Neuronal stem cell (in vitro differentiated cells): Measurements from ENCODE around the gene TRPM3.

Experiments
- DNase-seq: peaks from one replicate; pipeline ENCODE4 v3.0.0-alpha.2; 2013; ENCODE audit warnings: low spot score
- H2AFZ ChIP-seq: one replicate; pipeline ENCODE4 v1.6.1; 2013; ENCODE audit warnings: mild to moderate bottlenecking, low read length, inconsistent platforms
- H2AK5ac ChIP-seq: 2 replicates; pipeline ENCODE4 v1.6.1; 2013; ENCODE audit warnings: low read depth, mild to moderate bottlenecking, inconsistent platforms, low read length, moderate library complexity, mixed read lengths
- H2BK120ac ChIP-seq: 2 replicates; pipeline ENCODE4 v1.6.1; 2013; ENCODE audit warnings: low read depth, mild to moderate bottlenecking, inconsistent platforms, low read length, moderate library complexity, mixed read lengths
- H2BK12ac ChIP-seq: one replicate; pipeline ENCODE4 v1.6.1; 2013; ENCODE audit warnings: low read length, inconsistent platforms
- H2BK15ac ChIP-seq: 2 replicates; pipeline ENCODE4 v1.6.1; 2013; ENCODE audit warnings: mild to moderate bottlenecking, low read length, inconsistent platforms, mixed read lengths
- H2BK5ac ChIP-seq: one replicate; pipeline ENCODE4 v1.6.1; 2013; ENCODE audit warnings: inconsistent platforms, mild to moderate bottlenecking, low read length, moderate library complexity
- H3K14ac ChIP-seq: one replicate; pipeline ENCODE4 v1.6.1; 2013; ENCODE audit warnings: low read length, inconsistent platforms
- H3K18ac ChIP-seq: 2 replicates; pipeline ENCODE4 v1.6.1; 2013; ENCODE audit warnings: low read length, inconsistent platforms
- H3K23ac ChIP-seq: 2 replicates; pipeline ENCODE4 v1.6.1; 2013; ENCODE audit warnings: low read depth, mild to moderate bottlenecking, mixed read lengths, low read length, inconsistent platforms; ENCODE audit not compliant: poor library complexity
- H3K27ac ChIP-seq: replicated peaks from 3 replicates; pipeline ENCODE4 v1.5.1; 2013; ENCODE audit warnings: low read length, inconsistent platforms
- H3K27me3 ChIP-seq, 3 experiments: 2 replicates each; pipeline ENCODE4 v1.6.1; 2013; ENCODE audit warnings: low read length in 3 of 3, mild to moderate bottlenecking in 2 of 3, inconsistent platforms in 1 of 3, low read depth in 1 of 3, mixed read lengths in 1 of 3, moderate library complexity in 1 of 3; ENCODE audit not compliant: control insufficient read depth in 3 of 3, insufficient read depth in 3 of 3
- H3K36me3 ChIP-seq, 2 donors: replicated peaks in 1 of 2; 2 replicates each; pipeline ENCODE4 v1.6.1; 2013; ENCODE audit warnings: low read length in 2 of 2; ENCODE audit not compliant: control insufficient read depth in 2 of 2, insufficient read depth in 2 of 2
- H3K4ac ChIP-seq: 2 replicates; pipeline ENCODE4 v1.6.1; 2013; ENCODE audit warnings: inconsistent platforms, mild to moderate bottlenecking, low read length, moderate library complexity
- H3K4me1 ChIP-seq, 2 donors: 1 replicate in 1 of 2; 2 replicates in 1 of 2; pipeline ENCODE4 v1.6.1; 2013; ENCODE audit warnings: low read length in 2 of 2, low read depth in 1 of 2; ENCODE audit not compliant: control insufficient read depth in 2 of 2, insufficient read depth in 1 of 2
- H3K4me2 ChIP-seq: one replicate; pipeline ENCODE4 v1.6.1; 2013; ENCODE audit warnings: mild to moderate bottlenecking, low read length, inconsistent platforms; ENCODE audit not compliant: insufficient read depth, poor library complexity, severe bottlenecking
- H3K4me3 ChIP-seq, 2 donors: 2 replicates each; pipeline ENCODE4 v1.5.1; 2013; ENCODE audit warnings: low read length in 2 of 2, mild to moderate bottlenecking in 2 of 2, inconsistent platforms in 1 of 2, moderate library complexity in 1 of 2
- H3K79me1 ChIP-seq: one replicate; pipeline ENCODE4 v1.6.1; 2013; ENCODE audit warnings: low read depth, mild to moderate bottlenecking, inconsistent platforms, low read length, moderate library complexity
- H3K9ac ChIP-seq: one replicate; pipeline ENCODE4 v1.6.1; 2013; ENCODE audit warnings: mild to moderate bottlenecking, low read depth, low read length, inconsistent platforms; ENCODE audit not compliant: poor library complexity
- H3K9me3 ChIP-seq, 2 donors: replicated peaks in 1 of 2; 2 replicates each; pipeline versions ENCODE3 to v1.6.1; 2013; ENCODE audit warnings: low read length in 2 of 2, mild to moderate bottlenecking in 2 of 2, inconsistent platforms in 1 of 2, low read depth in 1 of 2, mixed read lengths in 1 of 2, moderate library complexity in 1 of 2; ENCODE audit not compliant: control insufficient read depth in 2 of 2, insufficient read depth in 1 of 2
- H4K8ac ChIP-seq: one replicate; pipeline ENCODE4 v1.6.1; 2013; ENCODE audit warnings: low read depth, mild to moderate bottlenecking, inconsistent platforms, low read length, moderate library complexity
- H4K91ac ChIP-seq: one replicate; pipeline ENCODE4 v1.6.1; 2013; ENCODE audit warnings: low read length, low read depth, mild to moderate bottlenecking, inconsistent platforms; ENCODE audit not compliant: poor library complexity
- WGBS, 2 donors: extraction: QIAGEN DNeasy Blood & Tissue Kit; methylation state at CpG; one replicate each; pipeline ENCODE4 v1.1.7; 2013; ENCODE audit warnings: missing lambda C conversion rate in 2 of 2, mixed read lengths in 1 of 2; ENCODE audit not compliant: insufficient read length in 2 of 2, insufficient replicate concordance in 1 of 2; ENCODE audit errors: extremely low coverage in 2 of 2; 5-methylcytosine and 5-hydroxymethylcytosine counted together

The TRPM3 gene

GRCh38 chr9:70579686-70580085, 541.7 kb downstream of the TRPM3 start:
- H4K91ac ChIP-seq, result no peak overlapping the region
- no peak overlapping the region for H3K4ac ChIP-seq
- H3K4me3 ChIP-seq, result no peak overlapping the region

DNA sequence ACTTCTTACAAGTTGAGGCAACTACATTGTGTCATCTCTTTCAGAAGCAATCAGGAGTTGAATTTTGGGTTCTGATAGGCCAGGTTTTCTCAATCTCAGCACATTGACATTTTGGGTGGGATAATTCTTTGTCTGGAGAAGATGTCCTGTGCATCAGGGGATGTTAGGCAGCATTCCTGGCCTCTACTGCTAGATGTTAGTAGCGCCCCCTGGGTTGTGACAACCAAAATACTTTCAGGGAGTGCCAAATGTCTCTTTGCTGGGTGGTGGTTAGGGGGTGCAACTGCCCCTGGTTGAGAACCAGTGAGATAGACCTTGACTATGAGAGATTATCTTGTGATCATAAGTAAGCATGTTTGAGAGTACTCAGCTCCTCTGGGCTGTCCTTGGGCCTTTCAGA, 542.7 kb downstream of the TRPM3 start:
- no peak for DNase-seq
- H3K4me1 ChIP-seq, result peaks cover 4 to 5% of the 10 kb centered on the region in 2 donors
- H3K4me2 ChIP-seq, result no peak overlapping the region

More at GRCh38 chr9:70579686-70580085, 541.7 kb downstream of the TRPM3 start:
- Histone ChIP-seq H3K4me2 (no peak overlapping the region), H3K9ac (no peak overlapping the region), H2BK12ac (no peak overlapping the region), H2BK5ac (no peak overlapping the region), H2BK15ac (no peak overlapping the region), H3K36me3 (no peaks in the 10 kb centered on the region), H2BK120ac (no peak overlapping the region), H3K18ac (no peak overlapping the region), H3K9me3 (no peaks in the 10 kb centered on the region), H4K8ac (no peak overlapping the region), H3K4me1 (no peaks in the 10 kb centered on the region), H3K79me1 (no peaks in the 10 kb centered on the region), H3K14ac (no peak overlapping the region), H3K27ac (no peak overlapping the region), H2AK5ac (no peak overlapping the region), H2AFZ (no peak overlapping the region), H3K23ac (no peak overlapping the region), H3K27me3 (no peaks in the 10 kb centered on the region)
- DNase-seq, result no peak
- no CpG with 5 or more reads among the region's 7 CpGs for WGBS, 2 donors

GRCh38 chr9:70577671-70578070, 543.8 kb downstream of the TRPM3 start:
- Histone ChIP-seq H2BK5ac (no peak overlapping the region), H3K4ac (no peak overlapping the region), H4K8ac (no peak overlapping the region), H3K27ac (no peak overlapping the region), H2BK15ac (no peak overlapping the region), H3K18ac (no peak overlapping the region), H3K4me2 (no peak overlapping the region), H3K4me1 (peaks cover 4 to 5% of the 10 kb centered on the region in 2 donors), H3K27me3 (no peaks in the 10 kb centered on the region), H3K36me3 (no peaks in the 10 kb centered on the region), H2AK5ac (no peak overlapping the region), H2BK12ac (no peak overlapping the region), H3K14ac (no peak overlapping the region), H3K23ac (no peak overlapping the region), H3K79me1 (no peaks in the 10 kb centered on the region), H2BK120ac (no peak overlapping the region), H4K91ac (no peak overlapping the region), H3K9ac (no peak overlapping the region), H3K9me3 (no peaks in the 10 kb centered on the region), H2AFZ (no peak overlapping the region), H3K4me3 (no peak overlapping the region)
- WGBS, 2 donors, result no CpG with 5 or more reads among the region's 5 CpGs
- DNase-seq, result no peak

More for the DNA sequence above, 542.7 kb downstream of the TRPM3 start:
- Histone ChIP-seq H3K27me3 (no peaks in the 10 kb centered on the region), H3K14ac (no peak overlapping the region), H3K9me3 (no peaks in the 10 kb centered on the region), H2AFZ (no peak overlapping the region), H2BK12ac (no peak overlapping the region), H3K36me3 (no peaks in the 10 kb centered on the region), H4K91ac (no peak overlapping the region), H2BK5ac (no peak overlapping the region), H3K79me1 (no peaks in the 10 kb centered on the region), H2BK15ac (no peak overlapping the region), H2AK5ac (no peak overlapping the region), H3K4me3 (no peak overlapping the region), H4K8ac (no peak overlapping the region), H3K23ac (no peak overlapping the region), H3K18ac (no peak overlapping the region), H3K27ac (no peak overlapping the region), H3K4ac (no peak overlapping the region), H3K9ac (no peak overlapping the region), H2BK120ac (no peak overlapping the region)
- WGBS, 2 donors, result no CpG with 5 or more reads among the region's 1 CpG

DNA sequence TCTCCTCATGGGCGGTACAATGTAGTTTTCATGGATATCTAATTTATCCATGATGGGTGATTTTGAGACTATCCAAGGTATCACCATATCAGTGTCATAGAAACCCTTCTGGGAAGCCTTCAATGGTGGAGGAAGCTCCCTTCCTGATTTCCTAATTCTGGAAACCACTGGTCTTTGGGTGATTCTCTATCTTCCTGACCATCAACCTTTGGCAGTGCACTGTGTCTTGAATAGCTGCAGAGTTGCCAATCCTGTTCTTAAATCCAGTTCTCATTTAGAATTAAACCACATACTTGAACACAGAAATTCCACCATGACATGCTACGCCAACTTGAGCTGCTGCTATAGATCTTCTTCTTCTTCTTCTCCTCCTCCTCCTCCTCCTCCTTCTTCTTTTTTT, 545.3 kb downstream of the TRPM3 start:
- no peak overlapping the region for H2BK5ac ChIP-seq
- H3K4me3 ChIP-seq, result no peak overlapping the region
- WGBS, 2 donors, result no CpG with 5 or more reads among the region's 2 CpGs
- no peak overlapping the region for H2BK120ac ChIP-seq
- DNase-seq, result no peak
- peaks cover 5 to 7% of the 10 kb centered on the region in 2 donors for H3K4me1 ChIP-seq
- no peak overlapping the region for H2AK5ac ChIP-seq
- H2BK15ac ChIP-seq, result no peak overlapping the region
- no peak overlapping the region for H2BK12ac ChIP-seq
- H3K23ac ChIP-seq, result no peak overlapping the region
- no peak overlapping the region for H3K4me2 ChIP-seq
- H3K9me3 ChIP-seq, result no peaks in the 10 kb centered on the region
- H3K14ac ChIP-seq, result no peak overlapping the region
- no peak overlapping the region for H4K91ac ChIP-seq
- no peaks in the 10 kb centered on the region for H3K27me3 ChIP-seq
- H3K79me1 ChIP-seq, result no peaks in the 10 kb centered on the region
- H2AFZ ChIP-seq, result no peak overlapping the region
- H3K36me3 ChIP-seq, result no peaks in the 10 kb centered on the region
- H3K18ac ChIP-seq, result no peak overlapping the region
- no peak overlapping the region for H3K4ac ChIP-seq
- no peak overlapping the region for H4K8ac ChIP-seq
- no peak overlapping the region for H3K27ac ChIP-seq
- H3K9ac ChIP-seq, result no peak overlapping the region
